Motor neuron (in vitro differentiated cells): ENCODE results near the gene PITPNC1. TPM values are rescaled to one million over a fixed set of nuclear protein-coding genes. Genes with fewer than 3 reads are reported as not detected.
"Not testable (repeated sequence)": the region's sequence is repeated elsewhere in the genome, so short reads cannot be mapped to it uniquely, and the experiment has no call there.

Experiments
- ATAC-seq, 8 experiments: fragments of 200-7000 bp; cut with Tn5 transposase; replicated peaks in 6 of 8; 2 replicates each; pipeline ENCODE4 v1.8.0; 2021; ENCODE audit warnings: mild to moderate bottlenecking in 8 of 8, moderate library complexity in 8 of 8
- H3K27ac ChIP-seq, 2 donors: fragments of 250-450 bp; sonication (Bioruptor Pico); 2 replicates each; pipeline ENCODE4 v1.9.0; 2021; ENCODE audit warnings: antibody characterized with exemption in 2 of 2, mild to moderate bottlenecking in 2 of 2, moderate library complexity in 1 of 2
- H3K4me1 ChIP-seq, 2 donors: fragments of 250-450 bp; sonication (Bioruptor Pico); replicated peaks in 1 of 2; 2 replicates each; pipeline ENCODE4 v1.6.1; 2021; ENCODE audit warnings: antibody characterized with exemption in 2 of 2, mild to moderate bottlenecking in 2 of 2, moderate library complexity in 1 of 2
- H3K4me3 ChIP-seq, 5 donors: fragments of 250-450 bp; sonication (Bioruptor Pico); 2 replicates each; pipeline ENCODE4 v1.9.0; 2021; ENCODE audit warnings: antibody characterized with exemption in 5 of 5, mild to moderate bottlenecking in 5 of 5, moderate library complexity in 4 of 5
- WGBS, 10 experiments: fragments of 450-650 bp; shearing (Covaris generic); methylation state at CpG; one replicate each; pipeline ENCODE4 v1.0.0; 2022; 5-methylcytosine and 5-hydroxymethylcytosine counted together
- in situ Hi-C, 9 experiments: fragments of 400-800 bp; cut with MboI; loops; one replicate each; pipeline ENCODE4 v1.15.0; 2021; ENCODE audit warnings: low sequenced_read_pairs in 9 of 9, low pct_unique_long_range_greater_than_20kb in 2 of 9; ENCODE audit not compliant: unreplicated experiment in 9 of 9
- total RNA-seq, 8 experiments: library from RNA; unstranded; fragments of 300-600 nt; gene quantifications; 2 replicates each; pipeline versions ENCODE4 v1.2.3 to v1.2.4, GENCODE V29; 2022

PITPNC1 gene
- total RNA-seq, 8 experiments from 2014 or later: 8.8 to 67.0 (median 19.7) TPM

GRCh38 chr17:67727152-67728039, 350.3 kb downstream of the PITPNC1 start:
- ATAC-seq, H3K4me3 ChIP-seq, H3K4me1 ChIP-seq, H3K27ac ChIP-seq: not testable (repeated sequence)
- in situ Hi-C loops: loop anchor here in 1 of 9 experiments (10.0 kb wide), 1 partner anchor 57 kb away; no protein-coding TSS in a partner anchor
- WGBS, 10 experiments: 80 to 100% (median 93%) methylated on average over 1 to 6 of the region's 15 CpGs; no CpG with 5 or more reads in 2 of the 10 experiments

DNA sequence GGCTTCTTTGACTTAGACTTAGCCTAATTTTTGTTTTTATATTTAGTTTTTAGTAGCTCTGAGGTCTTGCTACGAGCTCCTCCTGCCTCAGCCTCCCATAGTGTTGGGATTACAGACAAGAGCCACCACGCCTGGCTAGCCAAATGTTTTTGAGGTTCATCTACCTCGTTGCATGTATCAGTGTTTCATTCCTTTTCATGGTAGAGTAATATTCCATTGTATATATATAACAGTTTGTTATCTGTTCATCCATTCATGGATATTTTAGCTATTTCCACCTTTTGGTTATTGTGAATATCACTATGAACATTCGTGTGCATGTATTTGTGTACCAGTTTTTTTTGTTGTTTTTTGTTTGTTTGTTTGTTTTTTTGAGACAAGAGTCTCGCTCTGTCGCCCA, 352.8 kb downstream of the PITPNC1 start:
- Histone ChIP-seq H3K4me3 (no peak overlapping the region), H3K4me1 (peaks cover 4 to 8% of the 10 kb centered on the region in 2 donors), H3K27ac (no peak overlapping the region)
- in situ Hi-C loops: loop anchor here in 1 of 9 experiments (10.0 kb wide), 1 partner anchor 55 kb away; no protein-coding TSS in a partner anchor
- ATAC-seq: no peak
- 96 to 100% (median 100%) methylated on average over 2 to 6 of the region's 6 CpGs for WGBS, 10 experiments

GRCh38 chr17:67730731-67731130, 353.6 kb downstream of the PITPNC1 start:
- WGBS, 10 experiments: 0 to 91% (median 71%) methylated on average over 2 to 7 of the region's 7 CpGs; no CpG with 5 or more reads in 1 of the 10 experiments

DNA sequence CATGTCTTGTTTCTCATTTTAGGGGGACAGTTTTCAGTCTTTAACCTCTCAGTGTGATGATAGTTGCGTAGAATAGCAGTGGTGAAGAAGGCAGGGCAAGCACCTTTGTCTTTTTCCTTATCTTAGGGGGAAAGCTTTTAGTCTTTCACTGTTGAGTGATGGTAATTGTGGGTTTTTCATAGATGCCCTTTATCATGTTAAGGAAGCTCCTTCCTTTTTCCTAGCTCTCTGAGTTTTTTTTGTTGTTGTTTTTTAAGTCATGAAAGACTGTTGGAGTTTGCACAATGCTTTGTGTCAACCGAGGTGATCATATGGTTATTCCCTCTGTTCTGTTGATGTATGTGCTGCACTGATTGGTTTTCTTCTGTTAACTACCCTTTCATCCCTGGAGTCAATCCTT, 356.4 kb downstream of the PITPNC1 start:
- in situ Hi-C loops: no loop called here
- Histone ChIP-seq H3K4me1 (peaks cover 4 to 8% of the 10 kb centered on the region in 2 donors), H3K27ac (no peak overlapping the region), H3K4me3 (no peak overlapping the region)
- 0 to 75% (median 32%) methylated on average over 1 to 2 of the region's 2 CpGs; no CpG with 5 or more reads in 2 of the 10 experiments for WGBS, 10 experiments
- ATAC-seq: peak in 3 of 8 experiments; percentile 72 to 82 (median 80)

More at GRCh38 chr17:67730731-67731130, 353.6 kb downstream of the PITPNC1 start:
- ATAC-seq: peak in 3 of 8 experiments; percentile 73 to 81 (median 77)
- peaks cover 4 to 8% of the 10 kb centered on the region in 2 donors for H3K4me1 ChIP-seq
- H3K4me3 ChIP-seq: no peak overlapping the region
- no peak overlapping the region for H3K27ac ChIP-seq
- in situ Hi-C loops: no loop called here

DNA sequence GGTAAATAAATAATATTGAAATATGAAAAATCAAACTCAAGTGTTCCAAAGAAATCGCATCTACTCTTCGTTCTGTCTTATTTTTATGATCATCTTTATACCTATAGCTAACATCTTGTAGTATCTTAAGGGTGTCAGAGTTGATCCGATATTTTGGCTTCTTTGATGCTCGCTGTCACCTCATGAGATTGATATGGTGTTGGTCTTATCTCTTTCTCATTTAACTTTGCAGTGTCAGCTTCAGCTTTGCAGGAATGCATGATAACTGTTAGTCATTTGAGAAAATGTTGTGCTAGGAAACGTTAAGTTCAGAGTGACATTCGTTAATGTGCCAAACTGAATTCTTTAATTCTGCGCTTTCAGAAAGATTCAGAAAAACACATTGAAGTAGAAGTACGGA, 360.1 kb downstream of the PITPNC1 start:
- in situ Hi-C loops: no loop called here
- H3K4me3 ChIP-seq: no peak overlapping the region
- no peak overlapping the region for H3K27ac ChIP-seq
- 79 to 98% (median 89%) methylated on average over 3 to 8 of the region's 8 CpGs; no CpG with 5 or more reads in 1 of the 10 experiments for WGBS, 10 experiments
- ATAC-seq: no peak
- H3K4me1 ChIP-seq: peaks cover 4 to 8% of the 10 kb centered on the region in 2 donors

- no peak for ATAC-seq
- 55 to 100% (median 77%) methylated on average over 1 to 2 of the region's 2 CpGs for WGBS, 10 experiments
- Histone ChIP-seq H3K4me3 (no peak overlapping the region), H3K4me1 (no peaks in the 10 kb centered on the region), H3K27ac (no peak overlapping the region)
- in situ Hi-C loops: no loop called here
These were observed 364.9 kb downstream of the PITPNC1 start for GRCh38 chr17:67742025-67742424.

Other genes starting within 250 kb of the PITPNC1 start
- 100 to 1,000 TPM in 1 of 8 experiments, 10 to 100 TPM in 7; 22.0 to 106 (median 27.4) TPM for gene HELZ, start 132.1 kb upstream of the PITPNC1 start, total RNA-seq
- gene PSMD12, start 10.7 kb upstream of the PITPNC1 start, total RNA-seq: 10 to 100 TPM; 25.7 to 59.5 (median 39.6) TPM